Astrocyte of the spinal cord (primary cell): Measurements from ENCODE around the gene CFAP157.

ENCODE experiments used
- DNase-seq: peaks from one replicate; pipeline ENCODE4 v3.0.0; 2011; ENCODE audit warnings: low read depth, low spot score
- H3K4me3 ChIP-seq: 2 replicates; pipeline ENCODE4 v1.5.1; 2011; ENCODE audit warnings: low read depth, mild to moderate bottlenecking, low read length, moderate library complexity
- CTCF ChIP-seq: IDR thresholded peaks from 2 replicates; pipeline ENCODE4 v1.5.1; 2012; ENCODE audit warnings: low read depth, mild to moderate bottlenecking, low read length, inconsistent platforms
- in situ Hi-C: cut with HindIII; loops from 2 replicates; pipeline ENCODE4 v1.10.0; 2017; ENCODE audit warnings: low sequenced_read_pairs

The CFAP157 gene

GRCh38 chr9:127746959-127747569 lies 40.3 kb downstream of the CFAP157 start:
- peak; percentile 3 for TF ChIP-seq CTCF
- no peak overlapping the region for H3K4me3 ChIP-seq
- in situ Hi-C loops, result no loop called here
- DNase-seq, result no peak

DNA sequence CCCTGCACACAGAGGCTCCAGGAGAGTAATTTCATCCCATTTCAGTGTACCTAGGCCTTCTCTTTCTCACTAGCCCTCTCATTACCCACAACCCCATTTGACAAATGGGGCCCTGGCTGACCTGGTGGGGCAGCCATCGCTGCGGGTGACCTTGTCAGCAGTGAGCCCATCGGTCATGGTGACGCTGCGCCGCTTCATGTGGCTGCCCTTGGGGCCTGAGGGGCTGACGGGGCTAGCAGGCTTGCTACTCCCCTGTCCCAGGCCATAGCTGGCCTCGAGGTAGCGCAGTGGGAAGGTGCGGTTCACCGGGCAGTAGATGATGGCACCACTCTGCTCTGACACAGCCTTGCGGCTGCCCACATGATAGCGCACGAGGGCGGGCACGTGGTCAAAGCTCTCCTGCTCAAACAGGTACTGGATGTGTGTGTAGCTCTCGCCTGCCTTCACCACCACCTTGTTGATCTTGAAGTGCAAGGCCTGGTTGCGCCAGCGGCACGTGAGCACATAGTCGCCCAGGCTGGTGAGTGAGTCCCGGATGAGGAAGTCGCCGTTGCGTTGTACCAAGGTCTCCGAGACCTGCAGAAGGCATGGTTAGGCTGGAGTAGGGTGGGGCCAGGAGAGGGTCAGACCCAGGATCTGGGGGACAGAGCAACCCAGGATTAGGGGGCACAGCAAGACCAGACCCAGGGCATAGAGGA lies 42.5 kb downstream of the CFAP157 start:
- in situ Hi-C loops, result no loop called here
- no peak overlapping the region for H3K4me3 ChIP-seq
- TF ChIP-seq CTCF, result no peak
- no peak for DNase-seq

- H3K4me3 ChIP-seq, result no peak overlapping the region
- DNase-seq, result peak; percentile 29
- TF ChIP-seq CTCF, result no peak
- in situ Hi-C loops, result no loop called here
These were observed 44.7 kb downstream of the CFAP157 start for GRCh38 chr9:127751269-127752054.

DNA sequence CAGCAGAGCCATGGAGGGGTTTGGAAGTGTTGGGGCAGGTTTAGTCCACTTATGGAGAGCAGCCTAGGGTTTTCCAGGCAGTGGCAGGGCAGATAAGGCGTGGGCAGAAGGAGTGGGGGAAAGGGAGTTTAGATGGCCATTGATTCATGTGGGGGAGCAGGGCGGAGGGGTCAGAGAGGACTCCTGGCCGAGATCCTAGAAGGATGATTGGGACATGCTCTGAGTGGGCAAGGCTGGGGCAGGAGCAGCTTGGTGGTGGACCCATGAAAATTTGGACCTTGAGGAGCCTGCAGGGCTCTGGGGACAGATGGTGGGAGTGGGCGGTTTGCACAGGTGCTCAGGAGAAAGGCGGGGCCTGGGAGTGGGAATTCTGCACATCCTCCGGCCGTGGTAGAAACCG lies 46.4 kb downstream of the CFAP157 start:
- TF ChIP-seq CTCF, result no peak
- DNase-seq, result no peak
- H3K4me3 ChIP-seq, result no peak overlapping the region
- in situ Hi-C loops, result no loop called here

DNA sequence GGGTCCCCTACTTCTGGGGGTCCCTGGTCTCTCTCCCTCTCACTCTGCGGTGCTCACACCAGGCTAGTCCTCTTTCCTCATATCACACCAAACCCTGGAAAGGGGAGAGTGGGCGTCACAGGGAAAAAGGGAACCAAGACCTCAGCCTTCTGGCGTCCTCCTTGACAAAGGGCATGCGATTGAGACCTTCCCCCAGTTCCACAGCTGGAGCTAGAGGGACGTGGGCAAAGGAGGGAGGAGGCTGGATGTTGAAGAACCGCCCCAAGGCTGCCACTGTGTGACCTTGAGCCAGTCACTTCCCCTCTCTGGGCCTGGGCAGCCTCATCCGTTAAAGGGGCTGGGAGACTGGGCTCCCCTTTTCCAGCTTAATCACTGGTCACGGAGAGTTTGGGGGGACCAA lies 46.8 kb downstream of the CFAP157 start:
- no peak for DNase-seq
- in situ Hi-C loops, result no loop called here
- no peak overlapping the region for H3K4me3 ChIP-seq
- no peak for TF ChIP-seq CTCF

GRCh38 chr9:127754099-127755060 lies 47.6 kb downstream of the CFAP157 start:
- no peak overlapping the region for H3K4me3 ChIP-seq
- in situ Hi-C loops, result no loop called here
- no peak for TF ChIP-seq CTCF
- DNase-seq, result no peak
